Heart left ventricle (tissue), 13 donors: ENCODE results near the gene DNER.

Experiments used
- POLR2A ChIP-seq, 2 donors: fragments of 450-650 bp; IDR thresholded peaks; one replicate each; pipeline ENCODE4 v1.6.1; 2017; ENCODE audit warnings: antibody characterized with exemption in 2 of 2, mild to moderate bottlenecking in 2 of 2, moderate library complexity in 2 of 2
- TF ChIP-seq, protein P1 (sequence below), 12 donors: fragments of 200-600 bp; sonication (generic) in 4 of 12; IDR thresholded peaks; one replicate each; pipeline versions ENCODE4 v1.5.0 to v1.8.0; 2018 to 2022; ENCODE audit warnings: antibody characterized with exemption in 12 of 12, mild to moderate bottlenecking in 5 of 12
- donor health status: ischemic (EF 13 %, LVEDD 7.1; RV severe dilation, severe dysfunction).
- donor health status: DM: no; HTN: yes; CAD: no.
- donor health status: DM: no; HTN: no; CAD: no.
- donor health status: ischemic (EF 25% LVEDD 6.9; RV normal size, moderate dysfunction).
- donor health status: ischemic (EF 25% LVEDD 5.7; RV mildly dilated, moderate dysfunction).
- donor health status: ischemic (EF 35%, LVEDD 5.7; RV mildly dilated, moderate dysfunction).
- donor health status: nonischemic (EF 11% LVEDD 7.7; RV severe dilation, severe dysfunction).
- donor health status: DM: yes; HTN: yes; CAD: no.
- donor health status: PGD.
- donor health status: ischemic (EF 29% LVEDD 5.4; RV normal size, mild dysfunction).
- donor health status: nonischemic (EF 23%, LVEDD 6.1; RV moderate dilation, normal function).

DNA sequence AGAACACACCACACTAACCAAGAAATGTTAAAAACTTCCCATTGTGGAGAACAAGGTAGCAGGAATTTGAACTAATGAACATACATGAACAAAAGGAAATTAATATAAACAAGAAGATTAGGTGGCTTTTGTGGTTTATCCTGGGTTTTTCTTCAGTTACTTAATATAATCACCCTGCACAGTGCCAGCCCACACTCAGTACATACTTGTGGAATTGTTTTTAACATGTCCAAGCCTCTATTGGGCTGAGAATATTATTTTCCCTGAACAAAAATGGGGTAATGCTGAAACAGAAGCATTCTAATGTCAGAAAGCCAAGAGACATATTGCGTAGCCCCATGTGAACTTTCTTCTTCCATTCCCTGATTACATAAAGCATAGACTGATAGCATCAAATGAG, 202.8 kb downstream of the DNER start:
- TF ChIP-seq, protein P1, sequence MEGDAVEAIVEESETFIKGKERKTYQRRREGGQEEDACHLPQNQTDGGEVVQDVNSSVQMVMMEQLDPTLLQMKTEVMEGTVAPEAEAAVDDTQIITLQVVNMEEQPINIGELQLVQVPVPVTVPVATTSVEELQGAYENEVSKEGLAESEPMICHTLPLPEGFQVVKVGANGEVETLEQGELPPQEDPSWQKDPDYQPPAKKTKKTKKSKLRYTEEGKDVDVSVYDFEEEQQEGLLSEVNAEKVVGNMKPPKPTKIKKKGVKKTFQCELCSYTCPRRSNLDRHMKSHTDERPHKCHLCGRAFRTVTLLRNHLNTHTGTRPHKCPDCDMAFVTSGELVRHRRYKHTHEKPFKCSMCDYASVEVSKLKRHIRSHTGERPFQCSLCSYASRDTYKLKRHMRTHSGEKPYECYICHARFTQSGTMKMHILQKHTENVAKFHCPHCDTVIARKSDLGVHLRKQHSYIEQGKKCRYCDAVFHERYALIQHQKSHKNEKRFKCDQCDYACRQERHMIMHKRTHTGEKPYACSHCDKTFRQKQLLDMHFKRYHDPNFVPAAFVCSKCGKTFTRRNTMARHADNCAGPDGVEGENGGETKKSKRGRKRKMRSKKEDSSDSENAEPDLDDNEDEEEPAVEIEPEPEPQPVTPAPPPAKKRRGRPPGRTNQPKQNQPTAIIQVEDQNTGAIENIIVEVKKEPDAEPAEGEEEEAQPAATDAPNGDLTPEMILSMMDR (IDR thresholded peaks at IDR 0.05), result no peak
- TF ChIP-seq POLR2A (IDR thresholded peaks at IDR 0.05), result no peak
